Measurements from ENCODE around the gene SCD.

- TF ChIP-seq POLR2AphosphoS5 (IDR thresholded peaks at IDR 0.05; ENCODE audit: low read depth, low read length), result no peak
- TF ChIP-seq TAF1 (IDR thresholded peaks at IDR 0.05; ENCODE audit: borderline replicate concordance, low read depth, low read length), result no peak
Measured at GRCh38 chr10:100355086-100355485, 8.1 kb downstream of the SCD start.
